Neural progenitor cell (in vitro differentiated cells): ENCODE measurements around the gene FMN1. TPM values are rescaled to one million over a fixed set of nuclear protein-coding genes. Genes with fewer than 3 reads are reported as not detected.

Experiments used
- DNase-seq: peaks from one replicate; pipeline ENCODE4 v3.0.0-alpha.2; 2016; ENCODE audit warnings: low spot score
- H2AFZ ChIP-seq: fragments of 200-600 bp; sonication (generic); replicated peaks from 2 replicates; pipeline ENCODE4 v1.6.1; 2016; ENCODE audit warnings: antibody characterized with exemption
- H3F3A ChIP-seq: fragments of 200-600 bp; sonication (generic); 2 replicates; pipeline ENCODE4 v1.6.1; 2016; ENCODE audit warnings: antibody characterized with exemption, low read depth
- H3K27ac ChIP-seq: fragments of 200-600 bp; sonication (generic); 2 replicates; pipeline ENCODE4 v1.5.1; 2016; ENCODE audit warnings: mild to moderate bottlenecking
- H3K27me3 ChIP-seq: fragments of 200-600 bp; sonication (generic); 2 replicates; pipeline ENCODE4 v1.6.1; 2016; ENCODE audit warnings: mild to moderate bottlenecking, moderate library complexity
- H3K36me3 ChIP-seq: fragments of 200-600 bp; sonication (generic); 2 replicates; pipeline ENCODE4 v1.5.1; 2016
- H3K4me1 ChIP-seq: fragments of 200-600 bp; sonication (generic); 2 replicates; pipeline ENCODE4 v1.6.1; 2016; ENCODE audit warnings: mixed run types
- H3K4me2 ChIP-seq: fragments of 200-600 bp; sonication (generic); 2 replicates; pipeline ENCODE4 v1.6.1; 2016
- H3K4me3 ChIP-seq: fragments of 200-600 bp; sonication (generic); 2 replicates; pipeline ENCODE4 v1.5.1; 2016
- H3K79me2 ChIP-seq: fragments of 200-600 bp; sonication (generic); 2 replicates; pipeline ENCODE4 v1.6.1; 2016; ENCODE audit warnings: low read depth
- H3K9ac ChIP-seq: fragments of 200-600 bp; sonication (generic); 2 replicates; pipeline ENCODE4 v1.6.1; 2016
- H3K9me3 ChIP-seq: fragments of 200-600 bp; sonication (generic); 2 replicates; pipeline ENCODE4 v1.5.1; 2016; ENCODE audit warnings: low read depth
- H4K20me1 ChIP-seq: fragments of 200-600 bp; sonication (generic); 2 replicates; pipeline ENCODE4 v1.6.1; 2016; ENCODE audit warnings: low read depth
- H3K27ac Mint-ChIP-seq: 3 replicates; pipeline ENCODE4 v1.8.0; 2021; ENCODE audit warnings: mixed read lengths
- H3K27me3 Mint-ChIP-seq: 2 replicates; pipeline ENCODE4 v1.8.0; 2022; ENCODE audit warnings: low read depth, mild to moderate bottlenecking, inconsistent platforms, moderate library complexity, mixed read lengths; ENCODE audit not compliant: insufficient read depth
- H3K36me3 Mint-ChIP-seq: 3 replicates; pipeline ENCODE4 v1.8.0; 2021; ENCODE audit warnings: mixed read lengths
- H3K4me1 Mint-ChIP-seq: 3 replicates; pipeline ENCODE4 v1.8.0; 2021; ENCODE audit warnings: mixed read lengths
- H3K4me3 Mint-ChIP-seq: 3 replicates; pipeline ENCODE4 v1.8.0; 2021; ENCODE audit warnings: mild to moderate bottlenecking, moderate library complexity, mixed read lengths
- H3K9me3 Mint-ChIP-seq: 3 replicates; pipeline ENCODE4 v1.8.0; 2020; ENCODE audit warnings: mixed read lengths
- CTCF ChIP-seq: fragments of 200-600 bp; sonication (generic); IDR thresholded peaks from 2 replicates; pipeline ENCODE4 v1.5.1; 2017; ENCODE audit warnings: antibody characterized with exemption, mild to moderate bottlenecking
- EZH2 ChIP-seq: fragments of 200-600 bp; sonication (generic); IDR thresholded peaks from 2 replicates; pipeline ENCODE4 v1.6.1; 2017; ENCODE audit warnings: antibody characterized with exemption, mild to moderate bottlenecking, moderate library complexity
- EZH2phosphoT487 ChIP-seq: fragments of 200-600 bp; sonication (generic); IDR thresholded peaks from 2 replicates; pipeline ENCODE4 v1.6.1; 2017; ENCODE audit warnings: antibody characterized with exemption
- small RNA-seq: library from RNA; depleted of rRNA; stranded (forward); fragments of <200 nt; gene quantifications from one replicate; pipeline ENCODE3, GENCODE V24; 2015
- total RNA-seq: library from RNA; depleted of rRNA; stranded (reverse); fragments of >200 nt; gene quantifications from 2 replicates; pipeline ENCODE4 v1.2.3, GENCODE V29; 2015; ENCODE audit warnings: low replicate concordance

The FMN1 gene
- total RNA-seq, 1 donor from 2014 or later, result 5.7 TPM

DNA sequence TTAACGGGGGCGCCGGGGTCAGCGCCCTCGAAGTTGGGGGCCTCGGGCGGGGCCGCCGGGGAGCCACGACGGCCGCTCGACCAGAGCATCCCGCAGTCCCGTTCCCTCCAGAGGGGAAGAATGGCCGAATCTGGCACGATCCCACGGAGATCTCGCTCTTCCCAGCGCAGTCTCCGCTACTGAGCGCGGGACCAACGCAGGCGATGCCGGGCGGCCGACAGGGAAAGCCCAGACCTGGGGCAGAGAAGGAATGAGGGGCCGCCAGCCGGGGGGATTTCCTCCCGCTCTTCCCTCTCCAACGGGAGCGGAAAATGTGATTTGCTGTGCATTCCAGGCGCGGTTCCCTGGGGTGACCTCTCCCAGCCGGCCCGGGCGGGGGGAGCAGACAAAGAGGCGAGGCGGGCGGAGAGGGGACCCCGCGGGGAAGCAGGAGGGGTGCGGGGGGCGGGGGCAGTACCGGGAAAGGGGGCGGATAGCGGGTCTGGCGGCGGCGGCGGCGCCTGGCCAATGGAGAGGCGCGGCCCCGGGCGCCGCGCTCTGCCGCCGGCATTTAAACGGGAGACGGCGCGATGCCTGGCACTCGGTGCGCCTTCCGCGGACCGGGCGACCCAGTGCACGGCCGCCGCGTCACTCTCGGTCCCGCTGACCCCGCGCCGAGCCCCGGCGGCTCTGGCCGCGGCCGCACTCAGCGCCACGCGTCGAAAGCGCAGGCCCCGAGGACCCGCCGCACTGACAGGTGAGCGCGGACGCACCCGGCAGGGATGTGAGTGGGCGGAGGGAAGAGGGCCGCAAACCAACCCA, 476.9 kb downstream of the FMN1 start, which contains the start of gene GREM1:
TSS of gene GREM1 (plus strand) at position 579 of the 801 bp plus-strand sequence. CDS start 12,687 bp downstream, outside the sequence.
- peaks cover 29% of the 10 kb centered on the region for H3K4me1 ChIP-seq
- peak; percentile 75 for TF ChIP-seq EZH2phosphoT487
- TF ChIP-seq EZH2, result peak; percentile 57
- no peak for TF ChIP-seq CTCF
- peaks cover 89% of the 10 kb centered on the region for H3K27me3 ChIP-seq
- H3K4me3 Mint-ChIP-seq, result peak within 1 kb of the TSS; percentile 86
- peaks cover 44% of the 10 kb centered on the region for H3K27me3 Mint-ChIP-seq
- no peaks in the 10 kb centered on the region for H3K36me3 Mint-ChIP-seq
- DNase-seq, result peak; percentile 90
- peak within 1 kb of the TSS; percentile 92 for H3K4me2 ChIP-seq
- no peaks in the 10 kb centered on the region for H3K36me3 ChIP-seq
- no peak within 1 kb of the TSS for H3K9ac ChIP-seq
- H2AFZ ChIP-seq, result peak within 1 kb of the TSS; percentile 96
- H3K79me2 ChIP-seq, result peaks cover 9% of the 10 kb centered on the region
- H3K9me3 Mint-ChIP-seq, result no peaks in the 10 kb centered on the region
- H3K9me3 ChIP-seq, result no peaks in the 10 kb centered on the region
- H3K27ac Mint-ChIP-seq, result no peak within 1 kb of the TSS
- H3F3A ChIP-seq, result peaks cover 38% of the 10 kb centered on the region
- peaks cover 26% of the 10 kb centered on the region for H3K4me1 Mint-ChIP-seq
- peaks cover 5% of the 10 kb centered on the region for H4K20me1 ChIP-seq
- peak within 1 kb of the TSS; percentile 45 for H3K4me3 ChIP-seq
- no peak within 1 kb of the TSS for H3K27ac ChIP-seq

GRCh38 chr15:32716915-32717425, 477.5 kb downstream of the FMN1 start:
- no peaks in the 10 kb centered on the region for H3K9me3 Mint-ChIP-seq
- peaks cover 44% of the 10 kb centered on the region for H3K27me3 Mint-ChIP-seq
- no peak for DNase-seq
- peak overlapping the region; percentile 76 for H3K4me3 Mint-ChIP-seq
- no peaks in the 10 kb centered on the region for H3K36me3 ChIP-seq
- peaks cover 86% of the 10 kb centered on the region for H3K27me3 ChIP-seq
- H4K20me1 ChIP-seq, result peaks cover 5% of the 10 kb centered on the region
- H3K79me2 ChIP-seq, result peaks cover 9% of the 10 kb centered on the region
- TF ChIP-seq CTCF, result no peak
- peak; percentile 38 for TF ChIP-seq EZH2phosphoT487
- TF ChIP-seq EZH2, result peak; percentile 73
- H3K9ac ChIP-seq, result no peak overlapping the region
- H3K4me1 ChIP-seq, result peaks cover 29% of the 10 kb centered on the region
- H2AFZ ChIP-seq, result peak overlapping the region; percentile 96
- H3F3A ChIP-seq, result peaks cover 38% of the 10 kb centered on the region
- peak overlapping the region; percentile 45 for H3K4me3 ChIP-seq
- no peak overlapping the region for H3K27ac ChIP-seq
- H3K4me2 ChIP-seq, result peak overlapping the region; percentile 92
- H3K4me1 Mint-ChIP-seq, result peaks cover 26% of the 10 kb centered on the region
- no peaks in the 10 kb centered on the region for H3K36me3 Mint-ChIP-seq
- H3K27ac Mint-ChIP-seq, result no peak overlapping the region
- H3K9me3 ChIP-seq, result no peaks in the 10 kb centered on the region

GRCh38 chr15:32716216-32716914, 478.1 kb downstream of the FMN1 start:
- Histone ChIP-seq H2AFZ (peak overlapping the region; percentile 96), H3K36me3 (no peaks in the 10 kb centered on the region), H3K27ac (no peak overlapping the region), H3F3A (peaks cover 38% of the 10 kb centered on the region), H3K9me3 (no peaks in the 10 kb centered on the region), H3K4me2 (peak overlapping the region; percentile 92), H3K9ac (no peak overlapping the region), H3K4me3 (peak overlapping the region; percentile 45), H3K27me3 (peaks cover 81% of the 10 kb centered on the region), H3K79me2 (peaks cover 4% of the 10 kb centered on the region), H3K4me1 (peaks cover 29% of the 10 kb centered on the region), H4K20me1 (peaks cover 5% of the 10 kb centered on the region)
- H3K4me1 Mint-ChIP-seq, result peaks cover 26% of the 10 kb centered on the region
- no peak overlapping the region for H3K27ac Mint-ChIP-seq
- peak overlapping the region; percentile 76 for H3K4me3 Mint-ChIP-seq
- H3K36me3 Mint-ChIP-seq, result no peaks in the 10 kb centered on the region
- DNase-seq, result no peak
- H3K27me3 Mint-ChIP-seq, result peaks cover 42% of the 10 kb centered on the region
- TF ChIP-seq EZH2, result no peak
- H3K9me3 Mint-ChIP-seq, result no peaks in the 10 kb centered on the region

Small RNA genes lying within 50 kb of the gene (small RNA-seq; reads per million reads assigned to genes)
- gene RF00591, result not detected

Other genes with a start within 250 kb of the FMN1 start
- 2.1 and 4.4 TPM in 2 replicates for gene RYR3, start 116.3 kb upstream of the FMN1 start, total RNA-seq